Tibial artery (tissue), 4 donors: ENCODE results near the gene LGALS1.

Source experiments
- DNase-seq, 2 donors: peaks; one replicate each; pipeline ENCODE4 v3.0.0-alpha.2; 2019
- H3K27ac ChIP-seq, 2 donors: fragments of 200-600 bp; sonication (generic) in 1 of 2; 1 replicate in 1 of 2; 2 replicates in 1 of 2; pipeline ENCODE4 v1.5.1; 2018 to 2019; ENCODE audit warnings: mild to moderate bottlenecking in 1 of 2
- H3K27me3 ChIP-seq, 2 donors: fragments of 200-600 bp; sonication (generic) in 1 of 2; one replicate each; pipeline versions ENCODE4 v1.5.1 to v1.6.0; 2016 to 2019
- H3K36me3 ChIP-seq, 3 donors: fragments of 200-600 bp; sonication (generic) in 2 of 3; one replicate each; pipeline ENCODE4 v1.5.1; 2016 to 2019; ENCODE audit warnings: mild to moderate bottlenecking in 2 of 3
- H3K4me1 ChIP-seq, 4 donors: fragments of 200-600 bp; sonication (generic) in 2 of 4; 1 replicate in 3 of 4; 2 replicates in 1 of 4; pipeline ENCODE4 v1.5.1; 2016 to 2019
- H3K4me3 ChIP-seq, 2 donors: fragments of 200-600 bp; sonication (generic) in 1 of 2; 1 replicate in 1 of 2; 2 replicates in 1 of 2; pipeline ENCODE4 v1.5.1; 2018 to 2019; ENCODE audit warnings: mild to moderate bottlenecking in 2 of 2
- H3K9me3 ChIP-seq, 3 donors: fragments of 200-600 bp; sonication (generic) in 1 of 3; one replicate each; pipeline ENCODE4 v1.5.1; 2016 to 2019
- intact Hi-C: fragments of 100-400 bp; cut with DNase I; formaldehyde crosslinking; loops from one replicate; pipeline ENCODE4 v1.15.0; 2023; ENCODE audit warnings: low total_unique reads
- TF ChIP-seq, protein P1 (sequence below), 2 experiments: fragments of 200-600 bp in 1 of 2; fragments of 450-650 bp in 1 of 2; IDR thresholded peaks; one replicate each; pipeline ENCODE4 v1.5.1; 2017 to 2019; ENCODE audit warnings: antibody characterized with exemption in 2 of 2, mild to moderate bottlenecking in 1 of 2, moderate library complexity in 1 of 2

Gene LGALS1

DNA sequence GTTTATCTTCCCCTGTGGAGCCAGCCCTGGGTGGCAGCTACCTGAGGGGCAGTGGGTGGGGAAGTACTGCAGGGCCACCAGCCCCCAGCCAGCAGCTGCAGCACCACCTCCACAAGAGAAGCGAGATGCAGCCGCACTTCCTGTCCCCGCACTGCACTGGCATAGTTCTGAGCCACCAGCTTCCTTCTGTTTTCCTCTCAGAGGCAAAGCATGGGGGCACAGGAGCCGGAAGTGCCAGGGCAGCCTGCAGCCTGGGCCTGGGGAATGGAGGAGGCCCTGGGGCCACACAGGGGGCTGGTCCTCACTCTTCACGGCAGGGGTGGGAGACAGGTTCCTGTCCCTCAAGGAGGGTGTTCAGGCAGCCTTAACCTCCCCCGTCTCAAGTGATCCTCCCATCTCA is 47.9 kb upstream of the LGALS1 start:
- Histone ChIP-seq H3K27me3 (no peaks in the 10 kb centered on the region), H3K4me3 (no peak overlapping the region), H3K27ac (peak overlapping the region in 1 of 2 donors; percentile 75), H3K4me1 (peaks cover 0 to 26% (median 14%) of the 10 kb centered on the region in 4 donors), H3K36me3 (peaks cover 5 to 79% (median 37%) of the 10 kb centered on the region in 3 donors), H3K9me3 (no peaks in the 10 kb centered on the region)
- TF ChIP-seq, protein P1, sequence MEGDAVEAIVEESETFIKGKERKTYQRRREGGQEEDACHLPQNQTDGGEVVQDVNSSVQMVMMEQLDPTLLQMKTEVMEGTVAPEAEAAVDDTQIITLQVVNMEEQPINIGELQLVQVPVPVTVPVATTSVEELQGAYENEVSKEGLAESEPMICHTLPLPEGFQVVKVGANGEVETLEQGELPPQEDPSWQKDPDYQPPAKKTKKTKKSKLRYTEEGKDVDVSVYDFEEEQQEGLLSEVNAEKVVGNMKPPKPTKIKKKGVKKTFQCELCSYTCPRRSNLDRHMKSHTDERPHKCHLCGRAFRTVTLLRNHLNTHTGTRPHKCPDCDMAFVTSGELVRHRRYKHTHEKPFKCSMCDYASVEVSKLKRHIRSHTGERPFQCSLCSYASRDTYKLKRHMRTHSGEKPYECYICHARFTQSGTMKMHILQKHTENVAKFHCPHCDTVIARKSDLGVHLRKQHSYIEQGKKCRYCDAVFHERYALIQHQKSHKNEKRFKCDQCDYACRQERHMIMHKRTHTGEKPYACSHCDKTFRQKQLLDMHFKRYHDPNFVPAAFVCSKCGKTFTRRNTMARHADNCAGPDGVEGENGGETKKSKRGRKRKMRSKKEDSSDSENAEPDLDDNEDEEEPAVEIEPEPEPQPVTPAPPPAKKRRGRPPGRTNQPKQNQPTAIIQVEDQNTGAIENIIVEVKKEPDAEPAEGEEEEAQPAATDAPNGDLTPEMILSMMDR (IDR thresholded peaks at IDR 0.05): no peak
- peak in 1 of 2 donors; percentile 68 for DNase-seq
- intact Hi-C loops: no loop called here

GRCh38 chr22:37628830-37629229 is 46.6 kb upstream of the LGALS1 start:
- Histone ChIP-seq H3K36me3 (peaks cover 5 to 74% (median 37%) of the 10 kb centered on the region in 3 donors), H3K27ac (no peak overlapping the region), H3K4me1 (peaks cover under 1 to 34% (median 23%) of the 10 kb centered on the region in 4 donors), H3K27me3 (no peaks in the 10 kb centered on the region), H3K4me3 (no peak overlapping the region), H3K9me3 (no peaks in the 10 kb centered on the region)
- no peak for DNase-seq
- intact Hi-C loops: no loop called here
- TF ChIP-seq, protein P1 (IDR thresholded peaks at IDR 0.05): no peak

DNA sequence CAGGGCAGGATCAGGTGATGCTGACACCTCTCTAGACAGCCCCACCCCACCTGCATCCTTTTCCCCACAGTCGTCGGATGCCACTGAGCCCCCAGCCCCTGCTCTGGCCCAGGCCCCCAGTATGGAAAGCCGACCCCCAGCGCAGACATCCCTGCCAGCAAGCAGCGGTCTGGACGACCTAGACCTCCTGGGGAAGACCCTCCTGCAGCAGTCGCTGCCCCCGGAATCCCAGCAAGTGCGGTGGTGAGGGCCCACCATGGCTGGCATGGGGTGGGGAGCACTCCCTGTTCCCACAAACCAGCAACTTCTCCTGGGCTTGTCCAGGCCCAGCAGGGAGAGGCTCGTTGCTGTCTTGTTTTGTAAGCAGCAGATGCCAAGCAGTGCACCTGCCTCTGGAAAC is 45.5 kb upstream of the LGALS1 start:
- no peak for DNase-seq
- intact Hi-C loops: no loop called here
- Histone ChIP-seq H3K36me3 (peaks cover 5 to 65% (median 37%) of the 10 kb centered on the region in 3 donors), H3K27me3 (no peaks in the 10 kb centered on the region), H3K4me3 (no peak overlapping the region), H3K27ac (no peak overlapping the region), H3K9me3 (no peaks in the 10 kb centered on the region), H3K4me1 (peaks cover 3 to 45% (median 32%) of the 10 kb centered on the region in 4 donors)
- TF ChIP-seq, protein P1 (IDR thresholded peaks at IDR 0.05): no peak

DNA sequence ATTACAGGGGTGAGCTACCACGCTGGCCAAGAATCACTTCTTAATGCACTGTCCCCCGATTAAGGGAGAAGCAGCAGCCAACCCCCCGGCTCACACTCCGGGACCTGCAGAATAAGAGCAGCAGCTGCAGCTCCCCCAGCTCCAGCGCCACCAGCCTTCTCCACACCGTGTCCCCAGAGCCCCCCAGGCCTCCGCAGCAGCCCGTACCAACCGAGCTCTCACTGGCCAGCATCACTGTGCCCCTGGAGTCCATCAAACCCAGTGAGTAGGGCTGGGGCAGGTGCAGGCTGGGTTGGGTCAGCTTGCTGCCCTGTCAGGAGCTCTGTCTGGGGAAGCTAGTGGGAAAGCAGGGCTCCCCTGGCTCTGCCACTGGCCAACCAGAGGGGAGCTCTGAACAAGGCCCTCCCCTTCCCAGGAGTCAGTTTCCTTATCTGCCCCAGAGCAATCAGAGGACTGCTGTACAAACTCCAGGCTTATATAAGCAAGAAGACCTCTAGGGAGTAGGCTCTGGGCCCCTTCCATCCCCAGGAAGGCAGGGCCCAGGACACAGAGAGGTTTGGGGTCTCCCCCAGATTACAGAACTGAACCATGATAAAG is 44.5 kb upstream of the LGALS1 start:
- Histone ChIP-seq H3K27me3 (no peaks in the 10 kb centered on the region), H3K27ac (no peak overlapping the region), H3K4me3 (no peak overlapping the region), H3K4me1 (peaks cover 3 to 43% (median 30%) of the 10 kb centered on the region in 4 donors), H3K36me3 (peaks cover 5 to 58% (median 37%) of the 10 kb centered on the region in 3 donors), H3K9me3 (no peaks in the 10 kb centered on the region)
- intact Hi-C loops: no loop called here
- no peak for DNase-seq
- TF ChIP-seq, protein P1 (IDR thresholded peaks at IDR 0.05): no peak

GRCh38 chr22:37631448-37632173 is 43.8 kb upstream of the LGALS1 start:
- Histone ChIP-seq H3K27me3 (no peaks in the 10 kb centered on the region), H3K4me1 (peaks cover 3 to 38% (median 25%) of the 10 kb centered on the region in 4 donors), H3K36me3 (peaks cover 5 to 53% (median 37%) of the 10 kb centered on the region in 3 donors), H3K4me3 (no peak overlapping the region), H3K9me3 (no peaks in the 10 kb centered on the region), H3K27ac (no peak overlapping the region)
- TF ChIP-seq, protein P1 (IDR thresholded peaks at IDR 0.05): no peak
- intact Hi-C loops: no loop called here
- DNase-seq: no peak
